NCI-H1436 treated with DMSO at 0.1 percent for 48 hours (cell line): Measurements from ENCODE around the gene CCDC177.
"Not testable (repeated sequence)": the region's sequence is repeated elsewhere in the genome, so short reads cannot be mapped to it uniquely, and the experiment has no call there.

Source experiments
- DNase-seq: peaks from one replicate; lab custom pipeline; 2025; lab: John Stamatoyannopoulos, UW

The CCDC177 gene

DNA sequence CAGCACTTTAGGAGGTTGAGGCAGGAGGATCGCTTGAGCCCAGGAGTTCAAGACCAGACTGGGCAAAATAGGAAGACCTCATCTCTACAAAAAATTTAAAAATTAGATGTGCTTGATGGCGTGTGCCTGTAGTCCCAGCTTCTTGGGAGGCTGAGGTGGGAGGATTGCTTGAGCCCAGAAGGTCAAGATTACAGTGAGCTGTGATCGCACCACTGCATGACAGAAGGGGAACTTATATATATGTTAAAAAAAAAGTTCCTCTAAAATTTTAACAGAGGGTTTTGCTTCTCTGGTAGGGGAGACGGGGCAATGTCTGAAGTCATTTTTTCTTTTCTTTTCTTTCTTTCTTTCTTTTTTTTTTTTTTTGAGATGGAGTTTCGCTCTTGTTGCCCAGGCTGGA, 24.8 kb upstream of the CCDC177 start:
- DNase-seq, result not testable (repeated sequence)

DNA sequence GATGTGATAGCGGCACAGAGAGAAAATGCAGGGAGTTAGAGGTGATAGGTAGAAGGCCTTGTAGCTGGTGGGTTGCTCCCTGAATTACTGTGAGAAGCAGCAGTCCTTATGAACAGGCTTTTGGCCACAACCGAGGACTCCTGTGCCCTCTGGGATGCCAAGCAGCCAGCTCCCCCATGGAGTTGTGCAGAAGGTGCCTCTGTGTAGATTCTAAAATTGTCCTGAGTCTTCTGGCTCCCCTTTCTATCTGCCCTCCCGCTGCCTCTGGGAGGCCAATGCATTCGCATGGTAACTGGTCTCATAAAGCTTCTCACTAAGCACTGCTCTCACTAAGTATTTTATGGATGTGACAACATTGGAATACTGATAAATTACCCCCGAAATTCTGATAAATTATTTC, 20.7 kb upstream of the CCDC177 start:
- no peak for DNase-seq

DNA sequence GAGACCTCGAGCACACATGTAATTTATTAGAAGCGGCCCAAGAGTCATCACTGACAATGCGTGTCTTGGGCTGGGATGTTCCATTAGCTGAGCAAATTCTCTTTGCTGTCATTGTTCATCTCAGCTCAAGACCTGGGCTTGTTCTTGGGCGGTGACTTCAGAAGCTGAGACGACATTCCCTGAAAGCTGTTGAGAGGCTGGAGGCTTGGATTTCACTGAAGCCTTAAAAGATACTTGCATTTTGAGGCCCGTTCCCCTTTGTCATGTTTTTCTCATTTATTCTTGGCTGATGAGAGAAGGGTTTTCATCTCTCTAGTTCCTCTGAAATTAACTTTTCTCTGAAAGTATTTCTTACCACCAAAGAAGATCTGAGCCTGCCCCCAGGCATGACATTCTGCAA, 20.2 kb upstream of the CCDC177 start:
- DNase-seq, result no peak

DNA sequence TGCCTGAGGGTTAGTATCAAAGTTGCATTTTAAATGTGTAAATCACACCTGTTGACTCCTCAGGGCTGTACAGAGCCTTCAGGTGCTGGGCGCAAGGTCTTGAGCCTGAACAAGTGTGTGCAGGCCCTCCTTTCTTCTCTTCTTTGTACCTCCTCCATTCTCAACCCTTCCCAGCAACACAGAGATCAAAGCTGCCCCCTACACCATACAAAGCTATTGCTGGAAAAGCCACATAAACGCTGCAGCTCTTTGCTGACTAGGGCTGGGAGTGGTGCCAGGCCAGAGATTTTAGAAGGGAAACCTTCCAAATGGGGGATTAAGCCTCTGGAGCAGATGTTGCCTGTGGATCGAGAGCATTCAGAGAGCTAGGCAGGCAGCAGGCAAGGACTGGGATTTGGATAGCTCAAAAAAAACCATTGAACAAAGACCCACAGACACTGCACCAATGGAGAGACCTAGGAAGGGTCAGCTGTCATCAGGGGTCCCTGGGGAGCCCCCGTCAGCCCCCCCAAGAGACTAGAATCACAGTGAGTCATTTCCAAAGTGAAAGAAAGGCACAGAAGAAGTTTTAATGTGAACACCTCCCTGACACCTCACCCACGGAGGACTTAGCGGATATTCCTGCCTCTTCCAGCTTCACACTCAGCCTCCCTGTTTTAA, 18.5 kb upstream of the CCDC177 start:
- no peak for DNase-seq

DNA sequence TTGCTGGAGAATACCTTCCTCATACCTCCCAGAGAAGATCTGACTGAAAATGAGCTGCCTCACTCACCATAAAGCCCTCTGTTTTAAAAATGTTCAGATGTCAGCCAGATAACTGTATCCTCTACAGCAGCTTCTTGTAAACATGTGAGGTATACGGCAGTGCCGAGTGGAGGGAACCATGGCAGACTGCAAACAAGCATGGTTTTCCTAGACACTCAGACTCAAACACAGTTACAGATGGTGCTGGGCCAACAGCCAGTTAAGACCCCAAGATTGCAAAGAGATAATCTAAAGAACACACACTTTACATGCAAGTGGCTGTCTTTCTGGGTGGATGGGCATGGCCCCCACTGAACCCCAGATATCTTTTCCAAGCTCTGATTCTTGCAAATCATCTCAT, 16.6 kb upstream of the CCDC177 start:
- no peak for DNase-seq

DNA sequence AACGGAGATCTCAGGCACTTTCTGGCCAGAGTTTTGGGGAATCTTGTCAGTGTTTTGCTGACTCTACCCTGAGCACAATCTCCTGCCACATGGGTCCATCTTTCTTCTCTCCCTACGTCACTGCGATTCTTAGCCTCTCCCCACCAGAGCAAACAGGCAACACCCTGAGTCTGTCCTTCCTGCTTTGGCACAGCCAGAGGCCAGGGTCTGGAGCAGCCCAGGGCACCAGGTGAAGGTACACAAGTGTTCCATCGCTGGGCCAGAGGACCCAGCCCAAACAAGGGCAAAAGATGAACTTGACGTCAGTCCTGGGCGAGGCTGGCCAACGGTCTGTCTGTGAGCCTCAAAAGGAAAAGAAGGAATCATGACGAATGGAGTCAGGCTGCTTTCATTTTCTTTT, 12.7 kb upstream of the CCDC177 start:
- DNase-seq, result no peak

DNA sequence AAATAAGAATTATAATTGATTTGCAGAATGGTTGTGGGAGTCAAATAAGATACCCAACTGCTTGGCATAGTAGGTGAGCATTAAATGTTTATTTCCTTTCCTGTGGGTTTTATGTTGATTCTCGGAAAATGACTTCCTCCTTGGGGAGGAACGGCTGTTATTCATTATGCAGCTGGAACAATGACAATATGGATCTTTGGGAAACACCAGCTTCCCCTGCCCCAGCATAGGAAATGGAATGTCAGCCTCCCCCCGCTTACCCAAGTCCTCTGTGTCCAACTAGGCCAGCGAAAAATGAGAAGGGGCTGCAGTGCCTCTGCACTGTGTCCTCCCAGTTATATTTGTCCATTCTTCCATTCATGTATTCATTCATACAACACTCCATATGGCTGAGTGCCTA, 11.7 kb upstream of the CCDC177 start:
- no peak for DNase-seq

DNA sequence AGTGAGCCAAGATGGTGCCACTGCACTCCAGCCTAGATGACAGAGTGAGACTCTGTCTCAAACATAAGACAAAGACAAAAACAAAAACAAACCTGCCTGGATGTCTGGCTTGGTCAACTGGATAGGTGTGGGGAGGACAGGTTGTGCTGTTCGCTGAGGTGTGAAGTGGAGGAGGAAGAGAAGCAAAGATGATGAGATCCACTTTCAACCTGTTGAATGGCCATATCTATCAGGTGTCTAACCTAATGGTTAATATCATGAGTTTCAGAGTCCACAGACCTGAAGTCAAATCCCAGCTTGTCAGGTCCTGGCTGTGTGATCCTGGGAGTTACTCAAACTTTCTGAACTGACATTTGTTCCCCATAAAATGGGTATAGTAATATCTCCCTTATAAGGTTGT, 9.7 kb upstream of the CCDC177 start:
- DNase-seq, result no peak

DNA sequence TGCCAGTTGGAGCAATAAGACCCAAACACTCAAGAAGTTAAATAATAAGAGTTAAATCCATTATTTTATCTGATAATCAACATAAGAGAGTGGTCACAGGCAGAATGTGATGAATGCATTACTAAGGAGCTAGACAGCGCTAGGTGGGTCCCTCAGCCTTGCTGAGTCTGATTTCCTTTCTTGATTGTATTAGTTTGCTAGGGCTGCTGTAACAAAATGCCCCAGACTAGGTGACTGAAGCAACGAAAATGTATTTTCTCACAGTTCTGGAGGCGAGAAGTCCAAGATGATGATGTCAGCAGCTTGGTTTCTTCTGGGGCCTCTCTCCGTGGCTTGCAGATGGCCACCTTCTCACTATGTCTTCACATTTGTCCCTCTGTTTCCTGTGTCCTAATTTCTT, 8.2 kb upstream of the CCDC177 start:
- DNase-seq, result no peak

DNA sequence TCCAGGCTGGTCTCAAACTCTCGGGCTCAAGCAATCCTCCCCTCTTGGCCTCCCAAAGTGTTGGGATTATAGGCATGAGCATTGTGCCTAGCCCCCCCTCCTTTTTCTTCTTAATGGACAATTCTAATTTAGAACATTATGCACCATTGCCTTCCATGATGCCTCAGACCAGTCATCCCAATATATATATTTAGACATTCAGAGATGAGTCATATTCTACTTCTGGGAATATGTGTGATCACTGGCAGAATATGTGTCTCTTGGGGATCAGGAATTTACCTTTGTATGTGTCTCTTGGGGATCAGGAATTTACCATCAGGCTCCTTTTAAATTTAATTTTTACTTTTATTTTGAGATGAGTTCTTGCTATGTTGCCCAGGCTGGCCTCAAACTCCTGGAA, 7.5 kb upstream of the CCDC177 start:
- DNase-seq, result no peak

DNA sequence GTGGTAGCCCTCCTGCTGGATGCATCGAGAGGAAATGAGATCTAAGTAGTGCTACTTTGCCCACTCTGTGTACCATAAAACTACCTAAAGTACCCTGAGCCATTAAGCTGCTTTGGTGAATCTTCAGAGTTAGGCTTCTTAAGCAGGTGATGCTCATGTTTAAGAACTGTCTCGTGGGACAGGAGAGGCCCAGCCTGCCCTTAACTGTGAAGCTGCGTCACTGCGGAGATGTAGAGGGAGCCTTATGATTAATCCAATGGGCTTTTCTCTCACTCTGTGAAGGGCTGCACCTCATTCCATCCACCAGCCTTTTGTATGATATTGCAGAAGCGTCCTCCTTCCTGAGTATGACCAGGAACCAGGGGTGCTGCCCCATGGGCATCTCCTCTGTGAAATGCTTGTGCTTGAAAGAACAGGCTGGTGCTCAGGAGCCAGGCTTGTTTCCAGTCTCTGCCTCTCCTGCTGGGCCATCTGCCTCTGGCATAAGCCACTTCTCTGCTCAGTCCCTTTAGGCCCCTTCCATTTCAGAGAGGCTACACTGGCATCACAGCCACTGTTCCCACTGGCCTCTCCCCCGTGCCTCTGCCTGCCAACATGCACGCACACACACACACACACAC, 6.8 kb upstream of the CCDC177 start:
- DNase-seq, result no peak

DNA sequence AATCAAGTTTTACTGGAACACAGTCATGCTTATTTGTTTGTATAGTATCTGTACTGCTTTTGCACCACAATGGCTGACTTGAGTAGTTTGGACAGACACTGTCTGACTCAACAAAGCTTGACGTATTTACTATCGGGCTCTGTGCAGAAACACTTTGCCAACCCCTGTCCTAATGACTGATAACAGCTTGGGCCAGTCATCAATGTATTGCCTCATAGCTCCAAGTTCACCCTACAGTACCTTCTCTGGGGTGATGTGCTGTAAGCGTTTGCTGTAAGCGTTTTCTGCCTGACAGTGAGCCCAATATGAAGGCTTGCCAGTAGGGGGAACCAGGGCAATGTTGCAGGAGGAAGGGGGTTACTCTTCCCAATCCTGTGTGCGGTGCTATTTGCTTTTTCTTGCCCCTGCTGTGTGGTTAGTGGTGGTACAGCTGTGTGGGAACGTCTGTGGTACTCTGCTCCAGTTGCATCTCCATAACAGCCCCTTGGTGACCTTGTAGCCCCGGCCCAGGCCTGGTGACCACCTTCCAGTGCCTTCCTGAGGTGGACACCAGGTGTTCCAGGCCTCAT, 5.4 kb upstream of the CCDC177 start:
- no peak for DNase-seq

DNA sequence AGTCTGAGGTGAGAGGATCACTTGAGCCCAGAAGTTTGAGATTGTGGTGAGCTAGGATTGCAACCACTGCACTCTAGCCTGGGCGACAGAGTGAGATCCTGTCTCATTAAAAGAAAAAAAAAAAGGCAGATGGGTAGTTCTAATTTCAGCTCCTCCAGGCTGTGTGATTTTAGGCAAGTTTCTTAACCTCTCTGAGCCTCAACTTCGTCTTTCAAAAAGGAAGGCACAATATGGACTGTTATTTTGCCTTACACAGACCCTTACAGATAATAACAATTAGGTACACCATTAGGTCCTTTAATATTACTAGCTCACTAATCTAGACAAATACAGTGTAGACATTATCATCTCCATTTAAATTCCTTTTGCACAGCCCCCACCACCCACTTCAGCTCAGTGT, 4.8 kb upstream of the CCDC177 start:
- no peak for DNase-seq

DNA sequence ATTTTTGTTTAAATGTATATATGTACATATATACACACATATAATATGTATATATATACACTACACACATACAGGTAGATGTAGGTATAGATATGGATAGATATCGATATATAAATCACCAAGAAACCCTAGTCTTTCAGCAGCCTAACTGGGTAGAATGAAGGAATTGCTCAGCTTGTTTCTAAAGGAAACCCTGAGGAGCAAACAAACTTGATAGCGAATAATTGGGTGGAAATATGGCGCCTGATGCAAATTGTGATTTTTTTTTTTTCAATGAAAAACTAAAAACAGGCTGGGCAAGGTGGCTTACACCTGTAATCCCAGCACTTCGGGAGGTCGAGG, 254 bp upstream of the CCDC177 start:
- DNase-seq, result no peak

DNA sequence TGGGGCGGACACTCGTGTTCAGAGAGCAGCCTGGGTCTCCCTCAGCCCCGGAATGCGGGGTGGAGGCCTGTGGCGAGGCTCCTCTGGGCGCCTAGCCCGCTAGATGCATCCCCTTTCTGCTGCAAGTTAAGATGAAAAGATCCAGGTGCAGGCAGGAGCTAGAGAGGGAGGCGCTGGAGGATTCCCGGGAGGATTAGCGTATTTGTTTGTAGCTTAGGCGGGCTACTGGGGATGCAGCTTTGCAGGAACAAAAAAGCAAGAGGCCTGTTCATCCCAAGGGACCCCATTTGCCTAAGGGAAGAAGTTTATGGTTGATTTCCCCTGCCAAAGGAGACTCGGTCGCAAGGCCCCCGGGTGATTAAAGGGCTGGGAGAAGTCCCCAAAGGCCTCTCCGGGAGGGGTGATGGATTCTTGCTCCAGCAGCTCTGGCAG, 824 bp downstream of the CCDC177 start:
- DNase-seq, result peak; percentile 46

DNA sequence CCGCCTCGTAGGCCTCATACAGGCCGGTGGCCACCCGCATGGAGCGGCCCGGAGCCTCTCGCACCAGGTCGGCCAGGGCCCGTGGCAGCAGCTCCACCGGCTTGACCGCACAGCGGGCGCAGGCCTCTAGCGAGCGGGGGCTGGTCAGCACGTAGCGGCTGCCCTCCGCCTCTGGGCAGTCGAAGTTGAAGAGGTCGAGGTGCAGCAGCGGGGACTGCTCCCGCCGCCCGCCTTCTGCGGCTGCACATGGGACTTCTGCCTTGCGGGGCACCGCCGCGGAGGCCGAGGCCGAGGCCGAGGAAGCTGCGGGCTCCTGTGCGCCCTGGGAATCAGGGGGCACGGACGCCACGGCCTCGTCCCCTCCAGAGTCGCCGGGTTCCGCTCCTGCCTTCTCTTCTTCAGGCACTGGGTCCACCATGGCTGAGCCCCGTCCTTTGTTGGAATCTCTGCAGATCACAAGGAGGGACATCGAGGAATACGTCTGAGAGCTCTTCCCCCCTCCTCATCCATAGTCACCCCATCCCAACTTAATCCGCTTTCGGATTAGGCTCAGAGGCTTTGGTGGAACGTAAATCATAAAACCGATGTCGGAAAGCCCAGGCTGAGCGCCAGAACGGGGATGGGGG, 1.4 kb downstream of the CCDC177 start:
- no peak for DNase-seq

DNA sequence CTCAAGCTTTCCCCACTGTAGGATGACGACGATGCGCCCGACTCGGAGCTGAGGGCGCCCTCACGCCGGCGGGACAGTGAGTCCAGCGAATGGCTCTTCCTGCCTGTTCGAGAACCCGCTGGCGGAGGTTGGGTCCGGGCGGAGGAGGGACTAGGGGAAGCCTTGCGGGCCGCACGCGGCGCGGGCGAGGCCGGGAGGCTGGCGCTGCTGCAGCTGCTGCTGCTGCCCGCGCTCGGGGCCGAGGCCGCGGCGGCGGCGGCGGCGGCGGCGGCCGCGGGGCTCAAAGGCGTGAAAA, 1.9 kb downstream of the CCDC177 start:
- DNase-seq, result no peak

DNA sequence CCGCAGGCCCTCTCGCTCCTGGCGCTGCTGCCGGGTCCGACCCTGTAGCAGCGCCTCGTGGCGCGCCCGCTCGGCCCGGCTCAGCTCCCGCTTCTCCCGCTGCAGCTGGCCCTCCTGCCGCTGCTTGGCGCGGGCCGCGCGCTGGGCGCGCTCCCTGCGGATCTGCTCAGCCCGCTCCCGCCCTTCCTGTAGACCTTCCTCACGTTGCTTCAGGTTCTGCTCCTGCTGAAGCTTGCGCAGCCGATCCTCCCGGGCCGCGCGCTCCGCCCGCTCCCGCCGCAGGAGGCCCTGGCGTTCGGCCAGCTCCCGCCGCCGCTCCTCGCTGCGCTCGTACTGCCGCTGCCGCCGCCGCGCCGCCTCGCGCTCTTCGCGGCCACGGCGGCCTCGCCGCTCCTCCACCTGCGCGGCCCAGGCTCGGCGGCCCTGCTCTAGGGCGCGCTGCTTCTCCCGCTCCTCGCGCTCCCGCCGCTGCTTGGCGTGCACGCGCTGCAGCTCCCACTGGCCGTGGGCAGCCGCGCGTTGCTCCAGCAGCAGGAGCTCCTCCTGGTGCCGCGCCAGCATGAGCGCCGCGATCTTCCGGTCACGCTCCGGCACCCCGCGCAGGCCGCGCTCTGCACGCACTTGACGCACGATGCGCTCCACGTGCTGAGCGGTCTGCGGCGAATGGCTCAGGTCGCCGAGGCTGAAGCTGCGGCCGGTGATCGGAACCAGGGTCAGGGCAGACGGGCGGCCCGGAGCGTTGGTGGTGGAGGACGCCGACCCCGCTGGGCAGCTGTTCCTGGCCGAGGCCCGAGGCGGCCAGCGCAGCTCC, 2.4 kb downstream of the CCDC177 start:
- no peak for DNase-seq

DNA sequence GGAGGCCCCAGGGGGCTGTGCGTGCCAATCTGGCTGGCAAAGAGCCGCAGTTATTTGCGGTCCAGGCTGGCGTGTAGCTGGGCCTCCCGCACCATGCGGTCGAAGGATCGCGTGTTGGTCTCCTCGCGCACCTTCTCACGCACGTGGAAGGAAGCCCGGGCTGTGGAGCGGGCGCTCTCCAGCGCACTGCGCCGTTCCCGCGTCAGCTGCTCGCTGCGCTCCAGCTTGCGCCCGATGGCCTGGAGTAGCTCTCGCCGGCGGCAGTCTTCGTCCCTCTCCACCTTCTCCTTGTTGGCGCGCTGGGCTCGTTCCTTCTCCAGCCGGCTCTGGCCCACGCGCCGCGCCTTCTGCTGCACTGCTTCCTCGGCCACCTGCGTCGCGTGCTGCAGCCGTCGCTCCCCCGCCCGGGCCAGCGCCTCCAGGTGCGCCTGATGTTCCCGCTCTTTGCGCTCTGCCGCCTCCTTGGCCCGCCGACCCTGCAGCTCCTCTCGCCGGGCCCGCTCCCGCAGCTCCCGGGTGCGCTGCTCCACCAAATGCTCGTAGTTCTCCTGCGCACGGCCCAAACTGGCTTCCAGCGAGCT, 3.1 kb downstream of the CCDC177 start:
- DNase-seq, result no peak

DNA sequence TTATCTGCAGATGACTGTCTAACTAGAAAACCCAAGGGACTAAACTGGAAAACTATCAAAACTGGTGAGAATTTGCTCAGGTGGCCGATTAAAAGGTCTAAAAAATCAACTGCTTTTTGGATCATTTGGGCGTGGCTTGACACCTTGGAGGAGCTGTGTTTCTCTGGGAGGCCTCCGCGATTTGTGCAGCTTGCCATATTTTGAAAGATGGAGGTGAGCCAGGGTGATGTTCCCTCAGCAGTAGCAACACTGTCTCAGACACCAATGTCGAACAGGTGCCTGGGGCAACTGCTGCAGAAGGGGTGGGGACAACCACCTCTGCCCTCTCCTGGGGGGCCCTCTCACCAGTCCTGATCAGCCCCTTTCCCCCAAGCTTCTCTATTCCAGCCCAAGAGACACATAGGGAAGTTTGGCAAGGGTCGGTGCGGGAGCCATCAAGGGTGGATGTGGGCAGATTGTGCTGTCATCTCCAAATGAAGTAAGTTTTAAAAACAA, 3.8 kb downstream of the CCDC177 start:
- DNase-seq, result no peak

DNA sequence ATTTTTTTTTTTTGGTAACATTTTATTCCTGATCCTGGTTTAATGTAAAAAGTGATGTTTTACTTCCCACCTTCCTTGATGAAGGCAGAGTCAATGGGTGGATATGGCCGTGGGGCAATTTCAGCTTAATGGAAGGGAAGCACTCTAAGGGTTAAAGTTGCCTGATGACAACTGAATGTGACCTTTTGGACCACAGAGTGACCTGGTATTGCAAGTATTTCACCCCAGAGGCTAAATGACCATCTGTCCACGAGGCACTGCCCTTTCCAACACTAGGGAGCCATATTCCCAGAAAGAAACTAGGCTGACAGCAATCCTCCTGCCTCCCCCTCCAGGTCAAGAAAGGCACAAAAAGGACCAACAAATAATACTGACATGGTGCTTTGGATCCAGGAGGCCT, 4.8 kb downstream of the CCDC177 start:
- DNase-seq, result no peak

DNA sequence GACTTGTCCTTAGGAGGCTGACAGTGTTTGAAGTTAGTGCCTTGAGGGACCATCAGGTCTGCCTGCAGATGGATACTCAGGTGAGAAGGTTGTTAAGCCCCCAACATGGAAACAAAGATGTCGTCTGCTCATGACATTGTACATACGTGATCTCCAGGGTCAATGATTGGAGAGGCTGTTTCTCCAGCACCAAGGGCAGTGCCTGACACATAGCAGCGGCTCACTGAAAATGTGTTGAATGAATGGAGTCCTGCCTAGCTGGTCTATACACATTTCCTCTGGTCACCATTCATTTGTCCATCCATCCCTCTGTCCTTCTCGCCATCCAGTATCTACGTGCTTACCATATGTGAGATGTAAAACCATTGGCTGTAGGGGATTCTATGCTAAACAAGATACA, 7.1 kb downstream of the CCDC177 start:
- no peak for DNase-seq
